HEK293 (cell line): Measurements from ENCODE around the gene GNB1.
A peak's percentile ranks its signal among the peaks of the same experiment; 100 is the strongest.

ENCODE experiments used
- GLI4 ChIP-seq: fragments of 450-650 bp; formaldehyde crosslinking; IDR thresholded peaks from 2 replicates; pipeline ENCODE4 v1.5.1; 2016; ENCODE audit warnings: missing biosample characterization, missing genetic modification characterization
- GLIS1 ChIP-seq: fragments of 450-650 bp; formaldehyde crosslinking; IDR thresholded peaks from 2 replicates; pipeline ENCODE4 v1.5.1; 2016; ENCODE audit warnings: missing biosample characterization, missing genetic modification characterization
- GLIS2 ChIP-seq: fragments of 450-650 bp; formaldehyde crosslinking; IDR thresholded peaks from 2 replicates; pipeline ENCODE4 v1.5.1; 2016; ENCODE audit warnings: missing biosample characterization, missing genetic modification characterization
- HOXA7 ChIP-seq: sonication (generic); formaldehyde crosslinking; IDR thresholded peaks from 2 replicates; pipeline ENCODE4 v1.8.1; 2022; ENCODE audit warnings: missing genetic modification reagents, borderline replicate concordance
- HOXC10 ChIP-seq: sonication (generic); formaldehyde crosslinking; IDR thresholded peaks from 2 replicates; pipeline ENCODE4 v1.8.1; 2023; ENCODE audit warnings: mild to moderate bottlenecking, missing genetic modification reagents
- KLF7 ChIP-seq: fragments of 450-650 bp; formaldehyde crosslinking; IDR thresholded peaks from 2 replicates; pipeline ENCODE4 v1.5.1; 2016; ENCODE audit warnings: missing biosample characterization, missing genetic modification characterization, borderline replicate concordance
- SALL2 ChIP-seq: fragments of 450-650 bp; formaldehyde crosslinking; IDR thresholded peaks from 2 replicates; pipeline ENCODE4 v1.5.0; 2017; ENCODE audit warnings: missing biosample characterization, mild to moderate bottlenecking, missing genetic modification characterization, borderline replicate concordance
- SP7 ChIP-seq: fragments of 450-650 bp; formaldehyde crosslinking; IDR thresholded peaks from 2 replicates; pipeline ENCODE4 v1.5.1; 2016; ENCODE audit warnings: missing biosample characterization, missing genetic modification characterization
- TCF7L2 ChIP-seq: IDR thresholded peaks from 2 replicates; pipeline ENCODE4 v1.6.1; 2011; ENCODE audit warnings: low read depth, mild to moderate bottlenecking, inconsistent platforms, low read length, moderate library complexity, borderline replicate concordance
- ZBTB17 ChIP-seq: fragments of 450-650 bp; formaldehyde crosslinking; IDR thresholded peaks from 2 replicates; pipeline ENCODE4 v1.5.1; 2016; ENCODE audit warnings: missing biosample characterization, missing genetic modification characterization
- ZIC2 ChIP-seq: fragments of 450-650 bp; formaldehyde crosslinking; IDR thresholded peaks from 2 replicates; pipeline ENCODE4 v1.5.1; 2016; ENCODE audit warnings: missing biosample characterization, missing genetic modification characterization
- ZNF114 ChIP-seq: fragments of 450-650 bp; formaldehyde crosslinking; IDR thresholded peaks from 2 replicates; pipeline ENCODE4 v1.5.0; 2017; ENCODE audit warnings: missing biosample characterization, missing genetic modification characterization
- ZNF23 ChIP-seq: fragments of 450-650 bp; formaldehyde crosslinking; IDR thresholded peaks from 2 replicates; pipeline ENCODE4 v1.5.1; 2016; ENCODE audit warnings: missing biosample characterization, missing genetic modification characterization, borderline replicate concordance
- ZNF248 ChIP-seq: fragments of 450-650 bp; formaldehyde crosslinking; IDR thresholded peaks from 2 replicates; pipeline ENCODE4 v1.5.1; 2017; ENCODE audit warnings: missing biosample characterization, missing genetic modification characterization
- ZNF266 ChIP-seq: fragments of 450-650 bp; formaldehyde crosslinking; IDR thresholded peaks from 2 replicates; pipeline ENCODE4 v1.5.1; 2016; ENCODE audit warnings: missing biosample characterization, missing genetic modification characterization, low read depth
- ZNF426 ChIP-seq: fragments of 450-650 bp; formaldehyde crosslinking; IDR thresholded peaks from 2 replicates; pipeline ENCODE4 v1.5.1; 2017; ENCODE audit warnings: missing biosample characterization, missing genetic modification characterization, mild to moderate bottlenecking, inconsistent platforms, moderate library complexity
- ZNF558 ChIP-seq: fragments of 450-650 bp; formaldehyde crosslinking; IDR thresholded peaks from 2 replicates; pipeline ENCODE4 v1.5.1; 2016; ENCODE audit warnings: missing biosample characterization, missing genetic modification characterization
- ZNF610 ChIP-seq: fragments of 450-650 bp; formaldehyde crosslinking; IDR thresholded peaks from 2 replicates; pipeline ENCODE4 v1.5.1; 2016; ENCODE audit warnings: missing biosample characterization, missing genetic modification characterization, borderline replicate concordance
- ZNF701 ChIP-seq: fragments of 450-650 bp; formaldehyde crosslinking; IDR thresholded peaks from 2 replicates; pipeline ENCODE4 v1.5.1; 2016; ENCODE audit warnings: missing biosample characterization, missing genetic modification characterization
- ZNF76 ChIP-seq: fragments of 450-650 bp; formaldehyde crosslinking; IDR thresholded peaks from 2 replicates; pipeline ENCODE4; 2016; ENCODE audit warnings: low read depth, missing biosample characterization, missing genetic modification characterization, borderline replicate concordance
- ZNF776 ChIP-seq: fragments of 450-650 bp; formaldehyde crosslinking; IDR thresholded peaks from 2 replicates; pipeline ENCODE4 v1.5.0; 2017; ENCODE audit warnings: missing biosample characterization, missing genetic modification characterization, borderline replicate concordance
- ZNF792 ChIP-seq: fragments of 450-650 bp; formaldehyde crosslinking; IDR thresholded peaks from 2 replicates; pipeline ENCODE4 v1.5.1; 2016; ENCODE audit warnings: missing biosample characterization, missing genetic modification characterization
- ZNF830 ChIP-seq: fragments of 450-650 bp; IDR thresholded peaks from 2 replicates; pipeline ENCODE4 v1.5.0; 2018; ENCODE audit warnings: missing biosample characterization, missing genetic modification characterization, low read depth, mild to moderate bottlenecking, moderate library complexity
- ZNF837 ChIP-seq: fragments of 450-650 bp; formaldehyde crosslinking; IDR thresholded peaks from 2 replicates; pipeline ENCODE4 v1.5.1; 2016; ENCODE audit warnings: missing biosample characterization, missing genetic modification characterization
- TF ChIP-seq, protein P1 (sequence below): fragments of 450-650 bp; formaldehyde crosslinking; IDR thresholded peaks from 2 replicates; pipeline ENCODE4 v1.5.1; 2016; ENCODE audit warnings: missing biosample characterization, missing genetic modification characterization
- TF ChIP-seq, protein P2 (sequence below): fragments of 450-650 bp; formaldehyde crosslinking; IDR thresholded peaks from 2 replicates; pipeline ENCODE4 v1.5.1; 2017; ENCODE audit warnings: missing biosample characterization, missing genetic modification characterization
- TF ChIP-seq, protein P3 (sequence below): fragments of 450-650 bp; formaldehyde crosslinking; IDR thresholded peaks from 2 replicates; pipeline ENCODE4 v1.5.1; 2016; ENCODE audit warnings: missing biosample characterization, missing genetic modification characterization
- TF ChIP-seq, protein P4 (sequence below): fragments of 450-650 bp; formaldehyde crosslinking; IDR thresholded peaks from 2 replicates; pipeline ENCODE4 v1.5.1; 2017; ENCODE audit warnings: missing biosample characterization, missing genetic modification characterization
- TF ChIP-seq, protein P5 (sequence below): fragments of 450-650 bp; formaldehyde crosslinking; IDR thresholded peaks from 2 replicates; pipeline ENCODE4; 2016; ENCODE audit warnings: missing biosample characterization, missing genetic modification characterization
- TF ChIP-seq, protein P6 (sequence below): fragments of 450-650 bp; formaldehyde crosslinking; IDR thresholded peaks from 2 replicates; pipeline ENCODE4 v1.5.1; 2016; ENCODE audit warnings: missing biosample characterization, missing genetic modification characterization

Gene GNB1

DNA sequence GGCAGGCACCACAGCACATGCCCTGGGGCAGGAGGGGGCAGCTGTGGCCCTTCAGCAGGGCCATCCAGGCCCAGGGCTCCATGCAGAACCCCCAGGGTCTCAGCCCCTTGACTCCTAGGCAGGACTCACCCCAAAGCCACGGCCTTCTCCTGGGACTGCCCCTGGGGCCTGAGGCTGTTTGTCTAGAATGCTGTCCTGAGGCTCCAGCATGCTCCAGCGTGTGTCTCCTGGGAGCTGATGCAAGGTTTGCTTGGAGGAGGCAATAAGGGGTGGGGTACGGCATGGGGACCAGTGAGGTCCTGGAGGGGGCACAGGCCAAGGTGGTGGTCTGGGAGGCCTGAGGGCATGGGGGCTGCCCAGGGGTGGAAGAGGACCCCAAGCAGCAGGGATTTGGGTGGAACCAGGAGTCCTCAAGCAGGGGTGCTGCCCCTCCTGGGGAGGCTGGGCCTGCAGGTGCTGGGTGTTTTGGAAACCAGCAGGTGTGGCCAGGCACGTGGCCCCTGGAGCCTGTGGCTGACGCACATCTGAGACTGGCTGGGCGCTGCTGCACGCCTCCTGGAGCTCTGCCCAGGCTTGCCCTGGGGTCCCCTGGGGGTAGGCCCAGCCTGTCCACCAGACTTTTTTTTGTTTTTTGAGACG, 16.3 kb upstream of the GNB1 start (continued):
- no peak for TF ChIP-seq HOXA7 (CRISPR knock-in tag)
- peak; percentile 33; the same call in 1 of the 2 replicates for TF ChIP-seq ZBTB17 (tag by site-specific recombination)
- 0 out of 2 replicates have a peak, but pooled peaks have one; percentile 52 for TF ChIP-seq ZNF837 (tag by site-specific recombination)
- TF ChIP-seq ZIC2: peak; percentile 99
- no peak for TF ChIP-seq ZNF114
- 0 out of 2 replicates have a peak, but pooled peaks have one; percentile 28 for TF ChIP-seq ZNF558 (tag by site-specific recombination)
- TF ChIP-seq SP7 (tag by site-specific recombination): no peak; the same call in none of the 2 replicates
- no peak for TF ChIP-seq HOXC10 (CRISPR knock-in tag)
- TF ChIP-seq TCF7L2: no peak
- TF ChIP-seq, protein P1, sequence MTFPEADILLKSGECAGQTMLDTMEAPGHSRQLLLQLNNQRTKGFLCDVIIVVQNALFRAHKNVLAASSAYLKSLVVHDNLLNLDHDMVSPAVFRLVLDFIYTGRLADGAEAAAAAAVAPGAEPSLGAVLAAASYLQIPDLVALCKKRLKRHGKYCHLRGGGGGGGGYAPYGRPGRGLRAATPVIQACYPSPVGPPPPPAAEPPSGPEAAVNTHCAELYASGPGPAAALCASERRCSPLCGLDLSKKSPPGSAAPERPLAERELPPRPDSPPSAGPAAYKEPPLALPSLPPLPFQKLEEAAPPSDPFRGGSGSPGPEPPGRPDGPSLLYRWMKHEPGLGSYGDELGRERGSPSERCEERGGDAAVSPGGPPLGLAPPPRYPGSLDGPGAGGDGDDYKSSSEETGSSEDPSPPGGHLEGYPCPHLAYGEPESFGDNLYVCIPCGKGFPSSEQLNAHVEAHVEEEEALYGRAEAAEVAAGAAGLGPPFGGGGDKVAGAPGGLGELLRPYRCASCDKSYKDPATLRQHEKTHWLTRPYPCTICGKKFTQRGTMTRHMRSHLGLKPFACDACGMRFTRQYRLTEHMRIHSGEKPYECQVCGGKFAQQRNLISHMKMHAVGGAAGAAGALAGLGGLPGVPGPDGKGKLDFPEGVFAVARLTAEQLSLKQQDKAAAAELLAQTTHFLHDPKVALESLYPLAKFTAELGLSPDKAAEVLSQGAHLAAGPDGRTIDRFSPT (tag by site-specific recombination): no peak
- TF ChIP-seq KLF7 (tag by site-specific recombination): peak; percentile 70; the same call in 1 of the 2 replicates
- TF ChIP-seq ZNF23 (tag by site-specific recombination): no peak
- TF ChIP-seq ZNF792: no peak
- peak; percentile 90 for TF ChIP-seq GLIS1 (tag by site-specific recombination)
- TF ChIP-seq, protein P2, sequence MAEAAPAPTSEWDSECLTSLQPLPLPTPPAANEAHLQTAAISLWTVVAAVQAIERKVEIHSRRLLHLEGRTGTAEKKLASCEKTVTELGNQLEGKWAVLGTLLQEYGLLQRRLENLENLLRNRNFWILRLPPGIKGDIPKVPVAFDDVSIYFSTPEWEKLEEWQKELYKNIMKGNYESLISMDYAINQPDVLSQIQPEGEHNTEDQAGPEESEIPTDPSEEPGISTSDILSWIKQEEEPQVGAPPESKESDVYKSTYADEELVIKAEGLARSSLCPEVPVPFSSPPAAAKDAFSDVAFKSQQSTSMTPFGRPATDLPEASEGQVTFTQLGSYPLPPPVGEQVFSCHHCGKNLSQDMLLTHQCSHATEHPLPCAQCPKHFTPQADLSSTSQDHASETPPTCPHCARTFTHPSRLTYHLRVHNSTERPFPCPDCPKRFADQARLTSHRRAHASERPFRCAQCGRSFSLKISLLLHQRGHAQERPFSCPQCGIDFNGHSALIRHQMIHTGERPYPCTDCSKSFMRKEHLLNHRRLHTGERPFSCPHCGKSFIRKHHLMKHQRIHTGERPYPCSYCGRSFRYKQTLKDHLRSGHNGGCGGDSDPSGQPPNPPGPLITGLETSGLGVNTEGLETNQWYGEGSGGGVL (tag by site-specific recombination): peak; percentile 73
- TF ChIP-seq ZNF426 (tag by site-specific recombination): no peak
- TF ChIP-seq ZNF610 (tag by site-specific recombination): no peak
- no peak for TF ChIP-seq ZNF701 (tag by site-specific recombination)
- TF ChIP-seq, protein P3, sequence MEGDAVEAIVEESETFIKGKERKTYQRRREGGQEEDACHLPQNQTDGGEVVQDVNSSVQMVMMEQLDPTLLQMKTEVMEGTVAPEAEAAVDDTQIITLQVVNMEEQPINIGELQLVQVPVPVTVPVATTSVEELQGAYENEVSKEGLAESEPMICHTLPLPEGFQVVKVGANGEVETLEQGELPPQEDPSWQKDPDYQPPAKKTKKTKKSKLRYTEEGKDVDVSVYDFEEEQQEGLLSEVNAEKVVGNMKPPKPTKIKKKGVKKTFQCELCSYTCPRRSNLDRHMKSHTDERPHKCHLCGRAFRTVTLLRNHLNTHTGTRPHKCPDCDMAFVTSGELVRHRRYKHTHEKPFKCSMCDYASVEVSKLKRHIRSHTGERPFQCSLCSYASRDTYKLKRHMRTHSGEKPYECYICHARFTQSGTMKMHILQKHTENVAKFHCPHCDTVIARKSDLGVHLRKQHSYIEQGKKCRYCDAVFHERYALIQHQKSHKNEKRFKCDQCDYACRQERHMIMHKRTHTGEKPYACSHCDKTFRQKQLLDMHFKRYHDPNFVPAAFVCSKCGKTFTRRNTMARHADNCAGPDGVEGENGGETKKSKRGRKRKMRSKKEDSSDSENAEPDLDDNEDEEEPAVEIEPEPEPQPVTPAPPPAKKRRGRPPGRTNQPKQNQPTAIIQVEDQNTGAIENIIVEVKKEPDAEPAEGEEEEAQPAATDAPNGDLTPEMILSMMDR (tag by site-specific recombination): peak; percentile 26; the same call in 1 of the 2 replicates
- TF ChIP-seq GLI4: no peak
- TF ChIP-seq ZNF776: no peak
- no peak for TF ChIP-seq ZNF248 (tag by site-specific recombination)
- TF ChIP-seq, protein P4, sequence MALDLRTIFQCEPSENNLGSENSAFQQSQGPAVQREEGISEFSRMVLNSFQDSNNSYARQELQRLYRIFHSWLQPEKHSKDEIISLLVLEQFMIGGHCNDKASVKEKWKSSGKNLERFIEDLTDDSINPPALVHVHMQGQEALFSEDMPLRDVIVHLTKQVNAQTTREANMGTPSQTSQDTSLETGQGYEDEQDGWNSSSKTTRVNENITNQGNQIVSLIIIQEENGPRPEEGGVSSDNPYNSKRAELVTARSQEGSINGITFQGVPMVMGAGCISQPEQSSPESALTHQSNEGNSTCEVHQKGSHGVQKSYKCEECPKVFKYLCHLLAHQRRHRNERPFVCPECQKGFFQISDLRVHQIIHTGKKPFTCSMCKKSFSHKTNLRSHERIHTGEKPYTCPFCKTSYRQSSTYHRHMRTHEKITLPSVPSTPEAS (tag by site-specific recombination): no peak
- peak; percentile 61; the same call in 1 of the 2 replicates for TF ChIP-seq ZNF76 (tag by site-specific recombination)
- TF ChIP-seq GLIS2 (tag by site-specific recombination): peak; percentile 92
- TF ChIP-seq, protein P5, sequence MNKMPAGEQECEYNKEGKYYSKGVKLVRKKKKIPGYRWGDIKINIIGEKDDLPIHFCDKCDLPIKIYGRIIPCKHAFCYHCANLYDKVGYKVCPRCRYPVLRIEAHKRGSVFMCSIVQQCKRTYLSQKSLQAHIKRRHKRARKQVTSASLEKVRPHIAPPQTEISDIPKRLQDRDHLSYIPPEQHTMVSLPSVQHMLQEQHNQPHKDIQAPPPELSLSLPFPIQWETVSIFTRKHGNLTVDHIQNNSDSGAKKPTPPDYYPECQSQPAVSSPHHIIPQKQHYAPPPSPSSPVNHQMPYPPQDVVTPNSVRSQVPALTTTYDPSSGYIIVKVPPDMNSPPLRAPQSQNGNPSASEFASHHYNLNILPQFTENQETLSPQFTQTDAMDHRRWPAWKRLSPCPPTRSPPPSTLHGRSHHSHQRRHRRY: no peak
- 0 out of 2 replicates have a peak, but pooled peaks have one; percentile 8 for TF ChIP-seq ZNF266 (tag by site-specific recombination)
- no peak for TF ChIP-seq ZNF830
- TF ChIP-seq, protein P6, sequence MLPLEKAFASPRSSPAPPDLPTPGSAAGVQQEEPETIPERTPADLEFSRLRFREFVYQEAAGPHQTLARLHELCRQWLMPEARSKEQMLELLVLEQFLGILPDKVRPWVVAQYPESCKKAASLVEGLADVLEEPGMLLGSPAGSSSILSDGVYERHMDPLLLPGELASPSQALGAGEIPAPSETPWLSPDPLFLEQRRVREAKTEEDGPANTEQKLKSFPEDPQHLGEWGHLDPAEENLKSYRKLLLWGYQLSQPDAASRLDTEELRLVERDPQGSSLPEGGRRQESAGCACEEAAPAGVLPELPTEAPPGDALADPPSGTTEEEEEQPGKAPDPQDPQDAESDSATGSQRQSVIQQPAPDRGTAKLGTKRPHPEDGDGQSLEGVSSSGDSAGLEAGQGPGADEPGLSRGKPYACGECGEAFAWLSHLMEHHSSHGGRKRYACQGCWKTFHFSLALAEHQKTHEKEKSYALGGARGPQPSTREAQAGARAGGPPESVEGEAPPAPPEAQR (tag by site-specific recombination): no peak
- no peak for TF ChIP-seq SALL2 (tag by site-specific recombination)
